ENCODE data around the gene ZNF12. TPM values are rescaled to one million over a fixed set of nuclear protein-coding genes. Genes with fewer than 3 reads are reported as not detected.

The ZNF12 gene
- total and polyA plus RNA-seq, 3 donors from 2014 or later = 10.3 to 18.0 (median 15.5) TPM

DNA sequence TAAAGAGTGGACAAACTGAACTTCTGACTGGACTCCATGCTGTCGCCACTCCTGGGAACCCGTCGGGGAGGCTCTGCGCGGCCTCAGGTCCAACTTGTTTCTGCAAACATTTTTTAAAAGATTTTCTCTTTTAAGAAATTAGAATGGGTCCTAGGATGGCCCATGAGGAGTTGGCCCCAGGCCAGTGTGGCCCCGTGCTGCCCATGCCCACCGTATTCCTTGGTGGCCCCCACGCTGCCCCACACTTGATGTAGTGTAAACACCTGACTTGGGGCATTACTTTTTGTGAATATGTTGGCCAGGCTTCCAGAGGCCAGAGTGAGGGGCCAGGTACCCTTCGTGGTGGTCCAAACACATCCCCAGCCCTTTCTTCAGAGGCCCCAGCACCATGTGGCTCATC is 50.3 kb downstream of the ZNF12 start:
- Histone ChIP-seq H3K27ac (no peak overlapping the region), H3K27me3 (no peaks in the 10 kb centered on the region), H3K36me3 (ENCODE audit: low read depth, missing control alignments) (no peaks in the 10 kb centered on the region), H3K9me3 (no peaks in the 10 kb centered on the region), H3K4me3 (no peak overlapping the region), H3K4me1 (no peaks in the 10 kb centered on the region)
- TF ChIP-seq POLR2A (IDR thresholded peaks at IDR 0.05) = no peak
- TF ChIP-seq, protein P1, sequence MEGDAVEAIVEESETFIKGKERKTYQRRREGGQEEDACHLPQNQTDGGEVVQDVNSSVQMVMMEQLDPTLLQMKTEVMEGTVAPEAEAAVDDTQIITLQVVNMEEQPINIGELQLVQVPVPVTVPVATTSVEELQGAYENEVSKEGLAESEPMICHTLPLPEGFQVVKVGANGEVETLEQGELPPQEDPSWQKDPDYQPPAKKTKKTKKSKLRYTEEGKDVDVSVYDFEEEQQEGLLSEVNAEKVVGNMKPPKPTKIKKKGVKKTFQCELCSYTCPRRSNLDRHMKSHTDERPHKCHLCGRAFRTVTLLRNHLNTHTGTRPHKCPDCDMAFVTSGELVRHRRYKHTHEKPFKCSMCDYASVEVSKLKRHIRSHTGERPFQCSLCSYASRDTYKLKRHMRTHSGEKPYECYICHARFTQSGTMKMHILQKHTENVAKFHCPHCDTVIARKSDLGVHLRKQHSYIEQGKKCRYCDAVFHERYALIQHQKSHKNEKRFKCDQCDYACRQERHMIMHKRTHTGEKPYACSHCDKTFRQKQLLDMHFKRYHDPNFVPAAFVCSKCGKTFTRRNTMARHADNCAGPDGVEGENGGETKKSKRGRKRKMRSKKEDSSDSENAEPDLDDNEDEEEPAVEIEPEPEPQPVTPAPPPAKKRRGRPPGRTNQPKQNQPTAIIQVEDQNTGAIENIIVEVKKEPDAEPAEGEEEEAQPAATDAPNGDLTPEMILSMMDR (IDR thresholded peaks at IDR 0.05) = no peak
- DNase-seq = no peak
- WGBS, 2 donors = 75 to 89% methylated on average over 9 of the region's 9 CpGs
- intact Hi-C loops (cut with DNase I; ENCODE audit: low total_unique reads) = no loop called here

DNA sequence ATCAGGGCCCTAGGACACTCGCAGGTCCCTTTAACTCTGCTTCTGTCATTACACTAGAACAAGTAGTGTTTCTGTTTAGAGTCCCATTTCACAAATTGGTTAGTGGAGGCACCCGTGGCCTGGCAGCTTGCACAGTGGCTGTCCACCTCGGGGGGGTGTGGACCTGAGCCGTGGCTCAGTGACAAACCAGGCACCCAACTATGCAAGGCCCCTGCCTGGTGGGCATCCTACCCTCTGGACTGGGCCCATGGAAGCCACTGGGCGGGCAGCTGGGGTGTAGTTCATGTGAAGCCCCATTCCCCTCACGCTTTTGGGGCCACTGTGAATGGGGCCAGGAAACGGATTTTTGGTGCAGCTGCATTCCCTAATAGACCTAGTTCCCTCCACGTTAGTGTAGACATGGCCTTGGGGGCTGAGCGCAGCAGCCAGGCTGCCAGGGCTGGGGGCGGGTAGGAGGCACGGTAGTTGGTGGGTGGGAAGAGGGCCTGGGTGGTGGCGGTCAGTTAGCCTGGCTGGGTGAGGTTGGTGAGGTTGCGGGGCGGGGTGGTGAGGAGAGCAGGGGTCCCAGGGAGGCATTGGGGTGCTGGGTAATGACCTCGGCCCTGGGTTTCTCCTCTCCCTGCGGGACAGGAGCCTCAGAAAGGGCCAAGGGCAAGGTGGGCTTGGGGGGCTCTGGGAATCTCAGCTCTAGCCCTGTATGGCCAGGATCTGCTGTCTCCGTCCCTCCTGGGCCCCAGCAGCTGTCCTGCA is 50.9 kb downstream of the ZNF12 start:
- Histone ChIP-seq H3K27me3 (no peaks in the 10 kb centered on the region), H3K4me1 (no peaks in the 10 kb centered on the region), H3K27ac (no peak overlapping the region), H3K36me3 (ENCODE audit: low read depth, missing control alignments) (no peaks in the 10 kb centered on the region), H3K4me3 (no peak overlapping the region), H3K9me3 (no peaks in the 10 kb centered on the region)
- intact Hi-C loops (cut with DNase I; ENCODE audit: low total_unique reads) = no loop called here
- DNase-seq = no peak
- WGBS, 2 donors = 73 to 80% methylated on average over 15 to 17 of the region's 17 CpGs
- TF ChIP-seq POLR2A (IDR thresholded peaks at IDR 0.05) = no peak
- TF ChIP-seq, protein P1 (IDR thresholded peaks at IDR 0.05) = no peak

DNA sequence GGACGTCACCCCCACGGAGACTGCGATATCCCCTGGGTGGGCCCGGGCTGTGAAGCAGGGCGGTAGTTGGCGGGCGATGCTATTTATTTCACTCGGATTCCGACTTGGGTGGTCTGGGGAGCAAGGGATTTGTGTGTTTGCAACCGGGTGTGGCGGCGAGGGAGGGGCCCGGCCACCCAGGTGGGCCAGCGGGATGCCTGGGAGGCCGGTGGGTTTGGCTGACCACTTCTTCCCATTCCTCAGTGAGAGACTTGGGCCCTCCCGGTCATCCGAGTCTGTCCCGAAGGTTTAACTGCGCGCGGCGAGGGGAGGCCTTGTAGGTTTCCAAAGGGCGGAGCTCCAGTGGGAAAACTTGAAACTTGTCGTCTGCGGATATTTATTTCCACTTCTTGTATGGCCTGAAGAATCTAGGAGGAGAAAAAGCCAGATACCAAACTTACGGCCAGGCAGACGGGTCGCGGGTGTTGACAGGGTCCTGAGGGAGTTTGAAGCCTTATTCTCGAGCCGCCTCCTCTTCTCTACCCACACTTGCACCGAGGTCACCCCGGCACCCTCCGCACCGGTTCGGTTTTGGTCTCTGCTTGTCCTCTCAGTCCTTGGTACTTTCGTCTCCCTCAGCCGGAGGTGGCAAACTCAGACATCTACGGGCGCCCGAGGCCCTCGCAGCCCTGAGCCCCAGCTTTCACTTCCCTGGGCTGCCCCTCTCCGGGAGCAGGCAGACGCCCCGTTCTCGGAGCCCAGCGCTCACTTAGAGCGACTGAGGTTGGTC is 51.7 kb downstream of the ZNF12 start:
- TF ChIP-seq POLR2A (IDR thresholded peaks at IDR 0.05) = no peak
- TF ChIP-seq, protein P1 (IDR thresholded peaks at IDR 0.05) = no peak
- Histone ChIP-seq H3K27me3 (no peaks in the 10 kb centered on the region), H3K36me3 (ENCODE audit: low read depth, missing control alignments) (no peaks in the 10 kb centered on the region), H3K4me3 (peak overlapping the region in 1 of 2 donors; percentile 51), H3K9me3 (no peaks in the 10 kb centered on the region), H3K27ac (no peak overlapping the region), H3K4me1 (no peaks in the 10 kb centered on the region)
- no peak for DNase-seq
- 62 to 71% methylated on average over 28 to 48 of the region's 48 CpGs for WGBS, 2 donors
- intact Hi-C loops (cut with DNase I; ENCODE audit: low total_unique reads) = no loop called here

DNA sequence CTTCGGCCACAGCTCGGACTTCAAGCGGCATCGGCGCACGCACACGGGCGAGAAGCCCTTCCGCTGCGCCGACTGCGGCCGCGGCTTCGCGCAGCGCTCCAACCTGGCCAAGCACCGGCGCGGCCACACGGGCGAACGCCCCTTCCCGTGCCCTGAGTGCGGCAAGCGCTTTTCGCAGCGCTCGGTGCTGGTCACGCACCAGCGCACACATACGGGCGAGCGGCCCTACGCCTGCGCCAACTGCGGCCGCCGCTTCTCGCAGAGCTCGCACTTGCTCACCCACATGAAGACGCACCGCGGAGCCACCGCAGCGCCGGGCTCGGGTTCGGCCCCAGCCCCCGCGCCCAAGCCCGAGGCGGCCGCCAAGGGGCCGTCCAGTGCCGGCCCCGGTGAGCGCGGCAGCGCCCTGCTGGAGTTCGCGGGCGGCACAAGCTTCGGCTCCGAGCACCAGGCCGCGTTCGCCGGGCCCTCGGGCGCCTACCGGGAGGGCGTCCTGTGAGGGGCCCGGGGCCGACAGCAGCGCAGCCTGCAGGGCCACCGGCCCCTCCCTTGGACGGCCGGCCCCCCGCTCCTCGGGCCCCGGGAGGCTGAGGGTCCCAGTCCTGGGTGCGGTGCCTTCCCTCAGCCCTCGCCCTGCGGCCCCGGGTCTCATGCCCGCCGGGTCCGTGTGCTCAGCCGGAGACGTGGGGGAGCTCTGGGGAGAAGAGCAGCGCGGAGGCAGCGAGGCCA is 52.5 kb downstream of the ZNF12 start:
- Histone ChIP-seq H3K27me3 (no peaks in the 10 kb centered on the region), H3K36me3 (ENCODE audit: low read depth, missing control alignments) (no peaks in the 10 kb centered on the region), H3K4me1 (no peaks in the 10 kb centered on the region), H3K4me3 (peak overlapping the region; percentile 18 to 51), H3K9me3 (no peaks in the 10 kb centered on the region), H3K27ac (no peak overlapping the region)
- WGBS, 2 donors = 82 to 98% methylated on average over 25 to 91 of the region's 94 CpGs
- TF ChIP-seq, protein P1 (IDR thresholded peaks at IDR 0.05) = no peak
- no peak for TF ChIP-seq POLR2A (IDR thresholded peaks at IDR 0.05)
- intact Hi-C loops (cut with DNase I; ENCODE audit: low total_unique reads) = no loop called here
- no peak for DNase-seq
